Mucosa of descending colon (tissue), 3 donors: ENCODE data around the gene CACNG5. TPM values are rescaled to one million over a fixed set of nuclear protein-coding genes. Genes with fewer than 3 reads are reported as not detected.

Experiments
- ATAC-seq: fragments of 200-7000 bp; cut with Tn5 transposase; one replicate; pipeline ENCODE4 v1.9.1; 2020; ENCODE audit warnings: mild to moderate bottlenecking, moderate library complexity
- DNase-seq, 3 donors: peaks; one replicate each; pipeline ENCODE4 v3.0.0-alpha.2; 2020
- H3K36me3 ChIP-seq: fragments of 200-600 bp; one replicate; pipeline ENCODE4 v1.8.0; 2021; ENCODE audit warnings: low read depth, mild to moderate bottlenecking
- H3K4me1 ChIP-seq: fragments of 200-600 bp; one replicate; pipeline ENCODE4 v1.8.0; 2021; ENCODE audit warnings: low read depth, mild to moderate bottlenecking
- H3K4me3 ChIP-seq: fragments of 200-600 bp; one replicate; pipeline ENCODE4 v1.8.0; 2021; ENCODE audit warnings: mild to moderate bottlenecking
- H3K9me3 ChIP-seq: fragments of 200-600 bp; one replicate; pipeline ENCODE4 v1.8.0; 2021; ENCODE audit warnings: mild to moderate bottlenecking
- intact Hi-C, 2 donors: fragments of 100-400 bp; cut with DNase I in 1 of 2; cut with micrococcal nuclease in 1 of 2; formaldehyde crosslinking; loops; one replicate each; pipeline versions ENCODE4 v1.11.0 to v1.11.1; 2022; cut with DNase I, micrococcal nuclease
- total RNA-seq, 3 donors: library from RNA; stranded (reverse); fragmentation: NEBNext Ultra II Directional in 2 of 3; extraction: Animal tissue kit (Norgen Biotek cat#: 25700) in 2 of 3; gene quantifications; one replicate each; pipeline versions ENCODE4 v1.2.1 to v1.2.4, GENCODE V29; 2021 to 2023
- TF ChIP-seq, protein P1 (sequence below): fragments of 200-600 bp; IDR thresholded peaks from one replicate; pipeline ENCODE4 v1.8.0; 2022; ENCODE audit warnings: antibody characterized with exemption, mild to moderate bottlenecking
- donor health status: DM: no; HTN: no; CAD: no; lungs with moderate emphysema.
- donor health status: DM: no; HTN: no; CAD: no.
- donor health status: DM: no; HTN: yes; CAD: no.

CACNG5 gene
- total RNA-seq, 3 donors from 2014 or later, result 0.44 TPM; not detected in 2

GRCh38 chr17:66904760-66905624, 70.1 kb downstream of the CACNG5 start:
- no peaks in the 10 kb centered on the region for H3K36me3 ChIP-seq
- no peaks in the 10 kb centered on the region for H3K9me3 ChIP-seq
- intact Hi-C loops, result loop anchor here (5.0 kb wide), 2 partner anchors 188 to 193 kb away; no protein-coding TSS in a partner anchor
- ATAC-seq (no peak), DNase-seq (no peak)
- no peak overlapping the region for H3K4me3 ChIP-seq
- TF ChIP-seq, protein P1, sequence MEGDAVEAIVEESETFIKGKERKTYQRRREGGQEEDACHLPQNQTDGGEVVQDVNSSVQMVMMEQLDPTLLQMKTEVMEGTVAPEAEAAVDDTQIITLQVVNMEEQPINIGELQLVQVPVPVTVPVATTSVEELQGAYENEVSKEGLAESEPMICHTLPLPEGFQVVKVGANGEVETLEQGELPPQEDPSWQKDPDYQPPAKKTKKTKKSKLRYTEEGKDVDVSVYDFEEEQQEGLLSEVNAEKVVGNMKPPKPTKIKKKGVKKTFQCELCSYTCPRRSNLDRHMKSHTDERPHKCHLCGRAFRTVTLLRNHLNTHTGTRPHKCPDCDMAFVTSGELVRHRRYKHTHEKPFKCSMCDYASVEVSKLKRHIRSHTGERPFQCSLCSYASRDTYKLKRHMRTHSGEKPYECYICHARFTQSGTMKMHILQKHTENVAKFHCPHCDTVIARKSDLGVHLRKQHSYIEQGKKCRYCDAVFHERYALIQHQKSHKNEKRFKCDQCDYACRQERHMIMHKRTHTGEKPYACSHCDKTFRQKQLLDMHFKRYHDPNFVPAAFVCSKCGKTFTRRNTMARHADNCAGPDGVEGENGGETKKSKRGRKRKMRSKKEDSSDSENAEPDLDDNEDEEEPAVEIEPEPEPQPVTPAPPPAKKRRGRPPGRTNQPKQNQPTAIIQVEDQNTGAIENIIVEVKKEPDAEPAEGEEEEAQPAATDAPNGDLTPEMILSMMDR, result no peak
- H3K4me1 ChIP-seq, result no peaks in the 10 kb centered on the region

- Histone ChIP-seq H3K4me1 (no peaks in the 10 kb centered on the region), H3K4me3 (no peak overlapping the region), H3K9me3 (no peaks in the 10 kb centered on the region), H3K36me3 (no peaks in the 10 kb centered on the region)
- TF ChIP-seq, protein P1, result peak; percentile 86
- intact Hi-C loops, result loop anchor here (5.0 kb wide), 2 partner anchors 189 to 194 kb away; no protein-coding TSS in a partner anchor
- peak; percentile 90 for ATAC-seq
- DNase-seq, result peak; percentile 74 to 90 (median 81)
These were observed 71.7 kb downstream of the CACNG5 start for GRCh38 chr17:66906321-66907278.

DNA sequence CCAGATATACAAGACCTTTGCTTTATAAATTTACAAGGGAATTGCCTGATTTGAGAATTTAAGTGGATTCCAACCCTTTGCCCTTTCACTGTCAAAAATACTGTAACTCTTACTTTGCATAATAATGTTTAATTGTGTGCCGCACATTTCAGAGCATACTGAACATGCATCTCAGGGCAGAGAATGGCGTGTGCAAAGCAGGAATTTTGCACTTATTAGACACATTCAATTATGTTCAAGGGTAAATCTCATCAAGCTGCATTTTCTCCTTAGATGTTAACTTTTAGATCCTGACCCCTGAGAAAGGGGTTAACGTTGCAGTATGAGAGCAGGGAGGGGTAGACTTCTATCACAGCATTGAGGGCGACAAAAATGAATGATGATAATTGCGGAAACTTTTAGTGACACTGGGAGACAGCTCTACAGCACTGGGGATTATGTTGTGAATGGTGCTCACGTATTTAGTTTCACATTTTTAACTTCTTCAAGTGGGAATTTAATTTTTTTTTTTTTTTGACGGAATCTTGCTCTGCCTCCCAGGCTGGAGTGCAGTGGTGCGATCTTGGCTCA, 75.0 kb downstream of the CACNG5 start:
- Histone ChIP-seq H3K4me3 (no peak overlapping the region), H3K9me3 (no peaks in the 10 kb centered on the region), H3K36me3 (no peaks in the 10 kb centered on the region), H3K4me1 (no peaks in the 10 kb centered on the region)
- intact Hi-C loops, result loop anchor here (5.0 kb wide), 2 partner anchors 193 to 198 kb away; no protein-coding TSS in a partner anchor
- DNase-seq (no peak), ATAC-seq (no peak)
- TF ChIP-seq, protein P1, result no peak

DNA sequence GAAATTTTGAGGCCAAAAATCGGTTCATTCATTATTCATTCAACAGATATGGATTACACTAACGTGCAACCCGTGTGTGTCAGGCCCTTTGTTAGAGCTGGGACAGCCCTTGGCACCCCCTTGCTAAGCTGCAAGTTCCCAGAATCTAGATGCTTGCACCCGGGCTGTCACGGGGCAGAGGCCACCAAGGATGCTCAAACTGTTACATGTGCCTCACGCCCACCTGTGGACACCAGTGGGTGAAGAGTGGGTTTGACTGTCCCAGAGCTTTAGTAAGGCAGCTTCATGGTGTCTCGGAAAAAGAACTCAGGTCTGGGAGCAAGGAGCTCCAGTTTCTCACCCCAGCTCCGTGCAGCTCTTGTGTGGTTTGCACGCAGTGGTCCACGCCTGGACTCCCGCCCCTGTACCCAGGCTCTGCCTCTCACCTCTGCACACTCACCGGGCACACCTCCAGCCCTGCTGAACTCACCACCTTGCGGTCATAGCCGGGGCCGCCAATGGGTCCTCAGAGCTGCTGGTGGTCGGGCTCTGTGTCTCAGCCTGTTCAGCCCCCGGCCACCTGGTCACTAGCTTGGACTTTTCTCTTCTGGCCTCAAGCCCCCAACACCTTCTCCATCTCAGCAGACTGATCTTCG, 75.9 kb downstream of the CACNG5 start:
- TF ChIP-seq, protein P1, result no peak
- no peaks in the 10 kb centered on the region for H3K4me1 ChIP-seq
- no peak for DNase-seq
- no peaks in the 10 kb centered on the region for H3K36me3 ChIP-seq
- no peak for ATAC-seq
- intact Hi-C loops, result no loop called here
- no peaks in the 10 kb centered on the region for H3K9me3 ChIP-seq
- H3K4me3 ChIP-seq, result no peak overlapping the region

DNA sequence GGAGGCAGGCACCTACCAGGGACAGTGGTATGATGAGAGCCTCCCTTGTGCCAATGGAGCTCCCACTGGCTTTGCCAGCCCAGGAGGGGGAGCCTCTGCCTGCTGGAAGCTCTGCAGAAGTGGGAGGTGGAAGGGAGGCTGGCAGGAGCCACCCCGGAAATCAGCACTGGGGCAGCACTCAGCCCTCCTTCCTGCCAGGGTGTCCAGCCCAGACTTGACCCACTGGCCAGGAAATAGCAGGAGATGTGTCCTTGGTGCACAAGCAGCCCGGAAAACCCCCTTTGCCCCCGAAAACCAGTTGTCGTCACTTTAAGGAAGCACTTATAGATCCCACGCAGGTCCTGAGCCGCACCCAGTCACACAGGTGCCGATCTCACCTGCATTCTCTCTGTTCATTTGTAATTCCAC, 80.3 kb downstream of the CACNG5 start:
- no peaks in the 10 kb centered on the region for H3K9me3 ChIP-seq
- ATAC-seq (peak; percentile 95), DNase-seq (peak; percentile 63 to 83 (median 71))
- H3K36me3 ChIP-seq, result no peaks in the 10 kb centered on the region
- no peak overlapping the region for H3K4me3 ChIP-seq
- intact Hi-C loops, result no loop called here
- no peaks in the 10 kb centered on the region for H3K4me1 ChIP-seq
- TF ChIP-seq, protein P1, result peak; percentile 45
